H7 (cell line): ENCODE data around the gene RTL1. TPM values are rescaled to one million over a fixed set of nuclear protein-coding genes. Genes with fewer than 3 reads are reported as not detected.

Experiments
- DNase-seq: peaks from one replicate; pipeline ENCODE4 v3.0.0; 2012
- H3K27me3 ChIP-seq: 2 replicates; pipeline ENCODE4 v1.6.0; 2011; ENCODE audit warnings: mild to moderate bottlenecking, low read length; ENCODE audit not compliant: control insufficient read depth, insufficient read depth
- H3K36me3 ChIP-seq: replicated peaks from 2 replicates; pipeline ENCODE4 v1.5.1; 2011; ENCODE audit warnings: low read length; ENCODE audit not compliant: control insufficient read depth, insufficient read depth
- H3K4me3 ChIP-seq: 2 replicates; pipeline ENCODE4 v1.5.1; 2011; ENCODE audit warnings: low read depth, mild to moderate bottlenecking, control low read depth, low read length, moderate library complexity; ENCODE audit not compliant: insufficient read depth
- total RNA-seq: library from RNA; depleted of rRNA; stranded (reverse); fragments of >200 nt; shearing (Covaris generic); gene quantifications from 2 replicates; pipeline ENCODE4 v1.2.3, GENCODE V29; 2014

RTL1 gene
- total RNA-seq, 1 experiment from 2014 or later, result not detected

GRCh38 chr14:100891501-100892445 is 11.7 kb downstream of the RTL1 start:
- no peaks in the 10 kb centered on the region for H3K36me3 ChIP-seq
- H3K27me3 ChIP-seq, result no peaks in the 10 kb centered on the region
- DNase-seq, result no peak
- H3K4me3 ChIP-seq, result no peak overlapping the region

- Histone ChIP-seq H3K36me3 (no peaks in the 10 kb centered on the region), H3K27me3 (no peaks in the 10 kb centered on the region), H3K4me3 (no peak overlapping the region)
- no peak for DNase-seq
Observed at GRCh38 chr14:100891051-100891450, 12.5 kb downstream of the RTL1 start.

- Histone ChIP-seq H3K27me3 (no peaks in the 10 kb centered on the region), H3K36me3 (no peaks in the 10 kb centered on the region), H3K4me3 (no peak overlapping the region)
- DNase-seq, result no peak
Observed at GRCh38 chr14:100890061-100890850, 13.3 kb downstream of the RTL1 start.

GRCh38 chr14:100889641-100890040 is 13.9 kb downstream of the RTL1 start:
- no peak overlapping the region for H3K4me3 ChIP-seq
- H3K27me3 ChIP-seq, result no peaks in the 10 kb centered on the region
- no peak for DNase-seq
- H3K36me3 ChIP-seq, result no peaks in the 10 kb centered on the region

GRCh38 chr14:100888789-100889315 is 14.7 kb downstream of the RTL1 start:
- H3K27me3 ChIP-seq, result no peaks in the 10 kb centered on the region
- H3K36me3 ChIP-seq, result no peaks in the 10 kb centered on the region
- no peak overlapping the region for H3K4me3 ChIP-seq
- no peak for DNase-seq

- Histone ChIP-seq H3K27me3 (no peaks in the 10 kb centered on the region), H3K4me3 (no peak overlapping the region), H3K36me3 (no peaks in the 10 kb centered on the region)
- DNase-seq, result no peak
Observed at GRCh38 chr14:100887728-100888335, 15.7 kb downstream of the RTL1 start.

GRCh38 chr14:100885617-100886016 is 17.9 kb downstream of the RTL1 start:
- Histone ChIP-seq H3K27me3 (no peaks in the 10 kb centered on the region), H3K4me3 (no peak overlapping the region), H3K36me3 (no peaks in the 10 kb centered on the region)
- no peak for DNase-seq

- Histone ChIP-seq H3K36me3 (no peaks in the 10 kb centered on the region), H3K4me3 (no peak overlapping the region), H3K27me3 (no peaks in the 10 kb centered on the region)
- no peak for DNase-seq
Observed at GRCh38 chr14:100885196-100885595, 18.3 kb downstream of the RTL1 start.

- H3K36me3 ChIP-seq, result no peaks in the 10 kb centered on the region
- H3K4me3 ChIP-seq, result no peak overlapping the region
- no peaks in the 10 kb centered on the region for H3K27me3 ChIP-seq
- no peak for DNase-seq
Observed at GRCh38 chr14:100884456-100884855, 19.1 kb downstream of the RTL1 start.

- Histone ChIP-seq H3K36me3 (no peaks in the 10 kb centered on the region), H3K4me3 (no peak overlapping the region), H3K27me3 (no peaks in the 10 kb centered on the region)
- DNase-seq, result no peak
Observed at GRCh38 chr14:100883789-100884101, 19.8 kb downstream of the RTL1 start.

- Histone ChIP-seq H3K27me3 (no peaks in the 10 kb centered on the region), H3K4me3 (no peak overlapping the region), H3K36me3 (no peaks in the 10 kb centered on the region)
- no peak for DNase-seq
Observed at GRCh38 chr14:100882991-100883788, 20.3 kb downstream of the RTL1 start.

- no peak for DNase-seq
- no peak overlapping the region for H3K4me3 ChIP-seq
- H3K36me3 ChIP-seq, result no peaks in the 10 kb centered on the region
- H3K27me3 ChIP-seq, result no peaks in the 10 kb centered on the region
Observed at GRCh38 chr14:100882026-100882967, 21.2 kb downstream of the RTL1 start.
